ENCODE measurements around the gene RPS19. TPM values are rescaled to one million over a fixed set of nuclear protein-coding genes. Genes with fewer than 3 reads are reported as not detected.

Gene RPS19
- total and polyA plus RNA-seq, 4 donors: 1,039 to 4,419 (median 1,839) TPM

- no peak for TF ChIP-seq CTCF (IDR thresholded peaks at IDR 0.05; ENCODE audit: control extremely low read depth, extremely low read depth)
- Histone ChIP-seq H3K4me1 (ENCODE audit: control insufficient read depth in 5 of 5, insufficient read depth in 5 of 5, low read length in 5 of 5) (peaks cover 0 to 5% (median 0%) of the 10 kb centered on the region in 5 donors), H3K36me3 (ENCODE audit: control insufficient read depth in 4 of 4, insufficient read depth in 4 of 4, low read length in 4 of 4) (peaks cover 5 to 55% (median 22%) of the 10 kb centered on the region in 4 donors), H3K27ac (ENCODE audit: low read depth in 1 of 2, low read length in 1 of 2) (no peak overlapping the region), H3K9ac (ENCODE audit: insufficient read depth in 1 of 2, low read length in 2 of 2) (no peak overlapping the region), H3K4me3 (no peak overlapping the region), H3K27me3 (ENCODE audit: control insufficient read depth in 3 of 3, insufficient read depth in 3 of 3, low read length in 2 of 3) (peaks cover 0 to 16% (median 15%) of the 10 kb centered on the region in 3 donors), H3K9me3 (ENCODE audit: control insufficient read depth in 4 of 4, insufficient read depth in 3 of 4, low read length in 3 of 4) (peaks cover 0 to 2% (median 0%) of the 10 kb centered on the region in 4 donors)
- WGBS, 2 donors: 85 to 92% methylated on average over 21 of the region's 21 CpGs
- DNase-seq (no peak), ATAC-seq (ENCODE audit: insufficient read depth, low FRiP score) (no peak)
Observed at GRCh38 chr19:41906916-41907680, 47.0 kb downstream of the RPS19 start.

- peaks cover 0 to 4% (median 0%) of the 10 kb centered on the region in 5 donors for H3K4me1 ChIP-seq (ENCODE audit: control insufficient read depth in 5 of 5, insufficient read depth in 5 of 5, low read length in 5 of 5)
- no peak for TF ChIP-seq CTCF (IDR thresholded peaks at IDR 0.05; ENCODE audit: control extremely low read depth, extremely low read depth)
- no peak for ATAC-seq (ENCODE audit: insufficient read depth, low FRiP score)
- no peak for DNase-seq
- H3K27ac ChIP-seq (ENCODE audit: low read depth in 1 of 2, low read length in 1 of 2): no peak overlapping the region
- peaks cover 0 to 25% (median 20%) of the 10 kb centered on the region in 3 donors for H3K27me3 ChIP-seq (ENCODE audit: control insufficient read depth in 3 of 3, insufficient read depth in 3 of 3, low read length in 2 of 3)
- H3K36me3 ChIP-seq (ENCODE audit: control insufficient read depth in 4 of 4, insufficient read depth in 4 of 4, low read length in 4 of 4): peaks cover 5 to 45% (median 18%) of the 10 kb centered on the region in 4 donors
- WGBS, 2 donors: 84 to 86% methylated on average over 25 of the region's 25 CpGs
- H3K4me3 ChIP-seq: no peak overlapping the region
- no peak overlapping the region for H3K9ac ChIP-seq (ENCODE audit: insufficient read depth in 1 of 2, low read length in 2 of 2)
- H3K9me3 ChIP-seq (ENCODE audit: control insufficient read depth in 4 of 4, insufficient read depth in 3 of 4, low read length in 3 of 4): peaks cover 0 to 2% (median 0%) of the 10 kb centered on the region in 4 donors
Observed at GRCh38 chr19:41907994-41908615, 48.0 kb downstream of the RPS19 start.

GRCh38 chr19:41908724-41909464 is 48.8 kb downstream of the RPS19 start:
- Histone ChIP-seq H3K27ac (ENCODE audit: low read depth in 1 of 2, low read length in 1 of 2) (no peak overlapping the region), H3K9ac (ENCODE audit: insufficient read depth in 1 of 2, low read length in 2 of 2) (no peak overlapping the region), H3K4me1 (ENCODE audit: control insufficient read depth in 5 of 5, insufficient read depth in 5 of 5, low read length in 5 of 5) (peaks cover 0 to 4% (median 0%) of the 10 kb centered on the region in 5 donors), H3K36me3 (ENCODE audit: control insufficient read depth in 4 of 4, insufficient read depth in 4 of 4, low read length in 4 of 4) (peaks cover 5 to 37% (median 14%) of the 10 kb centered on the region in 4 donors), H3K9me3 (ENCODE audit: control insufficient read depth in 4 of 4, insufficient read depth in 3 of 4, low read length in 3 of 4) (peaks cover 0 to 2% (median 0%) of the 10 kb centered on the region in 4 donors), H3K27me3 (ENCODE audit: control insufficient read depth in 3 of 3, insufficient read depth in 3 of 3, low read length in 2 of 3) (peaks cover 0 to 32% (median 23%) of the 10 kb centered on the region in 3 donors), H3K4me3 (no peak overlapping the region)
- 84 to 85% methylated on average over 11 of the region's 11 CpGs for WGBS, 2 donors
- no peak for TF ChIP-seq CTCF (IDR thresholded peaks at IDR 0.05; ENCODE audit: control extremely low read depth, extremely low read depth)
- DNase-seq (no peak), ATAC-seq (ENCODE audit: insufficient read depth, low FRiP score) (no peak)

Measured in lung (tissue), 12 donors.